ENCODE data around the gene HIPK2. TPM values are rescaled to one million over a fixed set of nuclear protein-coding genes. Genes with fewer than 3 reads are reported as not detected.

Gene HIPK2
- total RNA-seq, 2 experiments from 2014 or later = 6.2 to 7.9 TPM

GRCh38 chr7:139572704-139573385, 205.0 kb downstream of the HIPK2 start:
- Histone ChIP-seq H3K79me2 (ENCODE audit: insufficient read depth, low read depth, low read length) (no peaks in the 10 kb centered on the region), H3K9me3 (ENCODE audit: low read length) (no peaks in the 10 kb centered on the region), H3K36me3 (ENCODE audit: insufficient read depth, low read length) (no peaks in the 10 kb centered on the region), H3K27ac (ENCODE audit: low read depth, low read length, poor library complexity, severe bottlenecking) (no peak overlapping the region), H3K9me2 (ENCODE audit: insufficient read depth, low read length) (no peaks in the 10 kb centered on the region), H2AFZ (ENCODE audit: low read length) (no peak overlapping the region), H4K20me1 (ENCODE audit: insufficient read depth, low read length) (no peaks in the 10 kb centered on the region), H3K4me2 (ENCODE audit: low read length) (no peak overlapping the region), H3K4me3 (ENCODE audit: low read depth, low read length, poor library complexity, severe bottlenecking) (no peak overlapping the region), H3K4me1 (ENCODE audit: insufficient read depth, low read length, poor library complexity, severe bottlenecking) (no peaks in the 10 kb centered on the region)
- DNase-seq (ENCODE audit: low spot score) = no peak
- intact Hi-C loops (cut with micrococcal nuclease; ENCODE audit: unreplicated experiment) = no loop called here
- POLR2A ChIA-PET = no interaction called here
- no TSS peak for BruUV-seq (replicated peaks)
- TF ChIP-seq CTCF (conservative IDR thresholded peaks at IDR 0.05; ENCODE audit: low read length) (no peak), EZH2phosphoT487 (IDR thresholded peaks at IDR 0.05; ENCODE audit: borderline replicate concordance, low read depth, low read length) (no peak)
- CTCF ChIA-PET (ENCODE audit: unreplicated experiment) = no interaction called here

- no TSS peak for BruUV-seq (replicated peaks)
- Histone ChIP-seq H2AFZ (ENCODE audit: low read length) (no peak overlapping the region), H4K20me1 (ENCODE audit: insufficient read depth, low read length) (no peaks in the 10 kb centered on the region), H3K27ac (ENCODE audit: low read depth, low read length, poor library complexity, severe bottlenecking) (no peak overlapping the region), H3K4me1 (ENCODE audit: insufficient read depth, low read length, poor library complexity, severe bottlenecking) (no peaks in the 10 kb centered on the region), H3K9me3 (ENCODE audit: low read length) (no peaks in the 10 kb centered on the region), H3K79me2 (ENCODE audit: insufficient read depth, low read depth, low read length) (no peaks in the 10 kb centered on the region), H3K4me2 (ENCODE audit: low read length) (no peak overlapping the region), H3K9me2 (ENCODE audit: insufficient read depth, low read length) (no peaks in the 10 kb centered on the region), H3K4me3 (ENCODE audit: low read depth, low read length, poor library complexity, severe bottlenecking) (no peak overlapping the region), H3K36me3 (ENCODE audit: insufficient read depth, low read length) (no peaks in the 10 kb centered on the region)
- TF ChIP-seq EZH2phosphoT487 (IDR thresholded peaks at IDR 0.05; ENCODE audit: borderline replicate concordance, low read depth, low read length) (no peak), CTCF (conservative IDR thresholded peaks at IDR 0.05; ENCODE audit: low read length) (no peak)
- intact Hi-C loops (cut with micrococcal nuclease; ENCODE audit: unreplicated experiment) = no loop called here
- POLR2A ChIA-PET = interaction anchor here (0.5 to 0.6 kb wide), 2 partner anchors 41 to 404 kb away, joined by 3 to 6 read pairs; no protein-coding TSS in a partner anchor
- CTCF ChIA-PET (ENCODE audit: unreplicated experiment) = no interaction called here
- no peak for DNase-seq (ENCODE audit: low spot score)
Observed at GRCh38 chr7:139572071-139572470, 205.7 kb downstream of the HIPK2 start.

GRCh38 chr7:139571651-139572050, 206.1 kb downstream of the HIPK2 start:
- intact Hi-C loops (cut with micrococcal nuclease; ENCODE audit: unreplicated experiment) = no loop called here
- no peaks in the 10 kb centered on the region for H3K9me3 ChIP-seq (ENCODE audit: low read length)
- ChIA-PET POLR2A (interaction anchor here (0.5 to 0.6 kb wide), 2 partner anchors 40 to 404 kb away, joined by 3 to 6 read pairs; no protein-coding TSS in a partner anchor), CTCF (ENCODE audit: unreplicated experiment) (no interaction called here)
- BruUV-seq (replicated peaks) = no TSS peak
- DNase-seq (ENCODE audit: low spot score) = no peak
- H4K20me1 ChIP-seq (ENCODE audit: insufficient read depth, low read length) = no peaks in the 10 kb centered on the region
- no peaks in the 10 kb centered on the region for H3K9me2 ChIP-seq (ENCODE audit: insufficient read depth, low read length)
- TF ChIP-seq EZH2phosphoT487 (IDR thresholded peaks at IDR 0.05; ENCODE audit: borderline replicate concordance, low read depth, low read length) = no peak
- TF ChIP-seq CTCF (conservative IDR thresholded peaks at IDR 0.05; ENCODE audit: low read length) = no peak
- H3K4me1 ChIP-seq (ENCODE audit: insufficient read depth, low read length, poor library complexity, severe bottlenecking) = no peaks in the 10 kb centered on the region
- no peaks in the 10 kb centered on the region for H3K36me3 ChIP-seq (ENCODE audit: insufficient read depth, low read length)
- H3K4me3 ChIP-seq (ENCODE audit: low read depth, low read length, poor library complexity, severe bottlenecking) = no peak overlapping the region
- no peak overlapping the region for H3K27ac ChIP-seq (ENCODE audit: low read depth, low read length, poor library complexity, severe bottlenecking)
- no peaks in the 10 kb centered on the region for H3K79me2 ChIP-seq (ENCODE audit: insufficient read depth, low read depth, low read length)
- H3K4me2 ChIP-seq (ENCODE audit: low read length) = no peak overlapping the region
- H2AFZ ChIP-seq (ENCODE audit: low read length) = no peak overlapping the region
